Mesodermal cell (in vitro differentiated cells): ENCODE data around the gene TSPOAP1.

Experiments
- H3K27ac ChIP-seq: 2 replicates; pipeline ENCODE4 v1.7.0; 2013; ENCODE audit warnings: mild to moderate bottlenecking, low read depth, low read length, moderate library complexity; ENCODE audit not compliant: severe bottlenecking
- H3K36me3 ChIP-seq: 2 replicates; pipeline ENCODE4 v1.7.1; 2013; ENCODE audit warnings: mild to moderate bottlenecking, low read length, moderate library complexity; ENCODE audit not compliant: control insufficient read depth, insufficient read depth
- H3K4me1 ChIP-seq: one replicate; pipeline ENCODE4 v1.7.1; 2013; ENCODE audit warnings: mild to moderate bottlenecking, low read length; ENCODE audit not compliant: insufficient read depth, control insufficient read depth, poor library complexity, severe bottlenecking
- H3K4me3 ChIP-seq: 2 replicates; pipeline ENCODE4 v1.7.0; 2013; ENCODE audit warnings: low read length, control low read depth, mild to moderate bottlenecking; ENCODE audit not compliant: insufficient read depth, poor library complexity, severe bottlenecking; ENCODE audit errors: extremely low read depth
- H3K9me3 ChIP-seq: 2 replicates; pipeline ENCODE4 v1.7.1; 2013; ENCODE audit warnings: mild to moderate bottlenecking, low read length, moderate library complexity; ENCODE audit not compliant: control insufficient read depth
- WGBS, 2 experiments: methylation state at CpG; one replicate each; pipeline ENCODE4 v1.1.5; 2013; ENCODE audit warnings: missing lambda C conversion rate in 2 of 2; ENCODE audit not compliant: insufficient coverage in 2 of 2; 5-methylcytosine and 5-hydroxymethylcytosine counted together

The TSPOAP1 gene

DNA sequence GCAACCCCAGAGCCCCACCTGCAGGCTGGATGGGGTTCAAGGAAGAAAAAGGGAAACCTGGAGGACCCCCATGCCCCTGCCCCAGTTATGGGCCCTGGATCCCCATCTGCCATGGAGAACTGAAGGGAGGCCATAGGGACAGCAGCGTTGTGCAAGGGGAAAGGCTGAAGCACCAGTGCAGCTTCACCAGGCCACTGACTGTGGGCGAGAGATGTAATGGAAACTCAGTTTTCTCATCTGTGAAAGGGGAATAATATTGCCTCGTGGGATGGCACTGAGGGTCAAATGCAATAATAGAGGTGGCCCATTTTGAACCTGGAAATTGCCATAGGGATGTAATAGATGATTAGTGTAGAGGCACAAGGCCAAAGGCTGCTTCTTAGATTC lies 9.9 kb upstream of the TSPOAP1 start:
- Histone ChIP-seq H3K27ac (peak overlapping the region; percentile 85), H3K4me3 (no peak overlapping the region), H3K9me3 (no peaks in the 10 kb centered on the region), H3K36me3 (peaks cover 4% of the 10 kb centered on the region), H3K4me1 (peaks cover 55% of the 10 kb centered on the region)
- 92% methylated on average over 3 of the region's 3 CpGs for WGBS, 2 experiments

DNA sequence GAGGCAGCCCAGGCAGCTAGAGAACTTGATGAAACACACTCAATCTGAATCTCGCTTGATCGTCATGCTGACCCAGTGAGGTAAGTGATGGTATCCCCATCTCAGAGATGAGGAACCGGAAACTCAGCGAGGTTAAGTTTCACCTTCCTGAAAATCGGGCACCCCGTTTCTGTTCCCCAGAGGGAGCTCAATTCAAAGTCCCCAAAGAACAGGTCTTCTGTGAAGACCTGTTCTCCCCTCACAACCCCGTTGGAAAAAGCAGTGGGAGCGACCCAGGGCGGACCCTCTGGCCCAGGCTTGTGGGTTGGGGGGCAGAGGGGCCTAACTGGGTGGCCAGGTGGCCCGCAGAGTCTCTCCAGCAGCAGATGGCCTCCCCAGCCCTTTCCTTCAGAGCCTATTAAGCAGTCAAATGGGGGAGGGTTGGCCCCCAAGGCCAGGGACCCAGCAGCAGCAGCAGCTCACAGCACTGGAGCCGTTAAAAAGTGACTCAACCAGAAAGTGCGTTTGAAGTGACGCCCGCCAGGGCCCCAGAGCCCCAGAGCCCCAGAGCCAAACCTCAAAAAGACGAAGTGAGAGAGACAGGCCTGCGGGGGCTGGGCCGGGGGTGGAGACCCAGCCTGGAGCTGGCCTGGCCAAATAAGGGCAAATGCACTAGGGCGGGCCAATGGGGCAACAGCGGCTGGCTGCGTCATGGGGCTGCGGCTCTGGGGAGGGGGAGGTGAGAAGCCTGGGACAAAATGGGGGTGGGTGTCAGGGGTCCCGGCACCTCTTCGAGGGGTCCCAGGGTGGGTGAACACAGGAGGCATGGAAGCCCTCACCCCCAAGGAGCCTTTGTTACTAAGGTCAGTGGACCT lies 9.2 kb upstream of the TSPOAP1 start:
- H3K4me1 ChIP-seq, result peaks cover 55% of the 10 kb centered on the region
- H3K4me3 ChIP-seq, result no peak overlapping the region
- 49 to 59% methylated on average over 14 to 20 of the region's 23 CpGs for WGBS, 2 experiments
- no peaks in the 10 kb centered on the region for H3K9me3 ChIP-seq
- peak overlapping the region; percentile 85 for H3K27ac ChIP-seq
- no peaks in the 10 kb centered on the region for H3K36me3 ChIP-seq

DNA sequence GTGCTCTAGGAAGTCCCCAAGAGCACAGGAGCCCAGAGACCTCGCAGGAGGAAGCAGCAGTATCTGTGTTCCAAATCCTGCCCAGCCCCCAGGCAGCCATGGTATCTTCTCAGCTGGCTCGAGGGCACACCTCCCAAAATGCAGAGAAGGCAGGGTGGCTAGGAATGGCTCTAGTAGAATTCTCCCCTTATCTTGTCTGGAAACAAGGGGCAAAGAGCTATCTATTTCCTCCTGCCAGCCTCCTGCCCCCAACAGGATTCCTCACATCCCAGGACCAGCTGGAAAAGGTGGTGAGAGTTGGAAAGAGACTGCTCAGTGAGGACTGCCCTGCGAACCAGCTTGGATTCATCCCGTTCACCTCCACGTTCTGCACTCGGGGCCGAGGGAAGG lies 8.6 kb upstream of the TSPOAP1 start:
- peak overlapping the region; percentile 85 for H3K27ac ChIP-seq
- 54 to 69% methylated on average over 5 to 7 of the region's 7 CpGs for WGBS, 2 experiments
- no peaks in the 10 kb centered on the region for H3K9me3 ChIP-seq
- peaks cover 55% of the 10 kb centered on the region for H3K4me1 ChIP-seq
- no peak overlapping the region for H3K4me3 ChIP-seq
- H3K36me3 ChIP-seq, result no peaks in the 10 kb centered on the region

DNA sequence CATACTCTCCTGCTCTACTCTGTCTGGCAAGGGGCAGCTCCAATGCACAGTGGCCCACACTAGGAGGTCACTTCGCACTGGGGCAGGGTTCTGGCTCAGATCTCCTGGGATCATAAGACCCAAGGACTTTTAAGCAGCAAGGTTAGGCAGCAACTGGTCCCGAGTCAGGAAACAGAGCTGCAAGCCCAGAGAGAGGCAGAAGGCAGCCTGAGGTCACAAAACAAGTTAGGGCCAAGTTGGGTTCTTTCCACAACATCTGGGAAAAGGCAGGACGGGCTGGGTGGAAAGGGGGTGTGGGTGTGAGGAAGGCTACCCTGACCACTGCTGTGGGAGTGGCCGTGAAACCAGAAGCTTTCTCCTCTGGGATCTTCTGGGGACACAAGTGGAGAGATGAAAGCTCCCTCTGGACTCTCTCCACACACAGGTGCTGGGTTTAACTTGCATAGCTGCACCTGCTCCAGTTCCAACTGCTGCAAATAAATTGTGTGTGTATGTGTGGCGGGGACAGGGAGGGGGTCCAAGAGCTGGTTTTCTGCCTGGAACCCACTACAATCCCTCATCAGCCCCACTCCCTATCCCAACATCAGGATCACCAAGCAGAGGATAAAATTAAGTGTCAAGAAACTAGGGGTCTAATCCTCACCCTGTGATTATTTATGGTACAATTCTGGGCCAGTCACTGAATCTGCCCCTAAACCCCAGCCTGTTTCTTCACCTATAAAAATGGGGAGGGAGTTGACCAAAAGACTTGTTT lies 8.0 kb upstream of the TSPOAP1 start:
- Histone ChIP-seq H3K36me3 (no peaks in the 10 kb centered on the region), H3K9me3 (no peaks in the 10 kb centered on the region), H3K27ac (peak overlapping the region; percentile 85), H3K4me3 (no peak overlapping the region), H3K4me1 (peaks cover 57% of the 10 kb centered on the region)
- WGBS, 2 experiments, result 80 to 83% methylated on average over 3 of the region's 5 CpGs

DNA sequence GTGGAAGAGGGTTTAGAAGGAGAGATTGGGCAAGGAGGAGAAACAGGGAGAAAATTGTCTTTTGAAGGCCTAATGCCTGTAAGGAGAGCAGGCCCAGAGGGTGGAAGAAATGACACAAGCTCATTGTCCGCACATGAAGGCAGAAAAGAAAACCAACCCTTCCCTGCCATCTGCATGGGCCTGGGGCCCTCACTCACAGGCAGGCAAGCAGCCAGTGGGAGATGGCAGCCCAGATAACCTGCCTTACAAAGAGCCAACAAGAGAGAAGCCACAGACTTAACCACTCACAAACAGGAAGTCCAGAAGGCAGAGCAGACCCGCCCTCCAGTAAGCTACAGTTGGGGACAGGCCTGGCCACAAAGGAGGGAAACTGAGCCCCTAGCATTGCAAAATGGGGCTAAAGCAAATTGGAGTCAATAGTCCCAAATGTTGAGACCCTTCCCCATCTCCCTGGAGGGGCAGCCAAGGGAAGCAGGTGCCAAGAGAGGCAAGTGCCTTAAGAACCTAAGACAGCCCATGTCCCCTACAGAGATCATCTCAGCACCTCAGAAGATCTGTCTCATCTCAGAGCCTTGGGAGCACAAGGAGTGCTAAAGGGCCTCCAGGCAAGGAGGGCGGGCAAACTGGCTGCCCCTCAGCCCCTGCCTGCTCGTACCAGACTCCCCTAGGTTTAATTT lies 7.3 kb upstream of the TSPOAP1 start:
- WGBS, 2 experiments, result 88 to 92% methylated on average over 4 of the region's 4 CpGs
- H3K36me3 ChIP-seq, result no peaks in the 10 kb centered on the region
- H3K27ac ChIP-seq, result no peak overlapping the region
- peaks cover 62% of the 10 kb centered on the region for H3K4me1 ChIP-seq
- H3K9me3 ChIP-seq, result no peaks in the 10 kb centered on the region
- no peak overlapping the region for H3K4me3 ChIP-seq

DNA sequence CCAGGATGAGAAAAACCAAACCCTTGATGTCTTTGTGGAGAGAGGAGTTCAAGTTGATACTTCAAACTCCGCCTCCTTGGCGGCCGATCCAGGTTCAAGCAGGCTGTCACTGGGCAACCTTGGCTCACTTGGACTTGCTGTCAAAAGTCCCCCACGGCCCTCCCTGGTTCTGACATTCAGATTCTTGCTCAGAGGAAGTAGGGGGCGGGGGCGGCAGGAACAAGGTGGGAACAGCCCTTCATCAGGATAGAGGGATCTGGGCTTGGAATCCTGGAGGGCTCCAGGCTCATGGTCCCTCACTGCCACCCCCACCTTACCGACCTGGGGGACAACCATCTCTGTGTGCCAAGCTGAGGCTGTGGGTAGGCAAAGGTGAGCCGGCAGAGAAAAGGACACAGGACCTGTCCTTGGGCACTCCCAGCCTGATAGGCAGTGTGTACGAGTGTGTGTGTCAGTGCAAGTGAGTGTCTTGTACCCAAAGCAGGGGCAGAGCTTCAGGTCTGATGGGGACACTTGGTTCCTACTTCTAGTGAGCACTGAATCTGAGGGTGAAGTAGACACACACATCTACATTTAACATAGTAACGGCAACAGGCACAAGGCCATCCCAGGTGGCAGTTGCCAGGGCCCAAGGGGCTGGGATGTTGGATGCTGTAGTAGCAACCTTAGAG lies 6.6 kb upstream of the TSPOAP1 start:
- H3K27ac ChIP-seq, result no peak overlapping the region
- 84 to 93% methylated on average over 5 to 8 of the region's 10 CpGs for WGBS, 2 experiments
- H3K36me3 ChIP-seq, result no peaks in the 10 kb centered on the region
- peaks cover 61% of the 10 kb centered on the region for H3K4me1 ChIP-seq
- no peaks in the 10 kb centered on the region for H3K9me3 ChIP-seq
- no peak overlapping the region for H3K4me3 ChIP-seq

DNA sequence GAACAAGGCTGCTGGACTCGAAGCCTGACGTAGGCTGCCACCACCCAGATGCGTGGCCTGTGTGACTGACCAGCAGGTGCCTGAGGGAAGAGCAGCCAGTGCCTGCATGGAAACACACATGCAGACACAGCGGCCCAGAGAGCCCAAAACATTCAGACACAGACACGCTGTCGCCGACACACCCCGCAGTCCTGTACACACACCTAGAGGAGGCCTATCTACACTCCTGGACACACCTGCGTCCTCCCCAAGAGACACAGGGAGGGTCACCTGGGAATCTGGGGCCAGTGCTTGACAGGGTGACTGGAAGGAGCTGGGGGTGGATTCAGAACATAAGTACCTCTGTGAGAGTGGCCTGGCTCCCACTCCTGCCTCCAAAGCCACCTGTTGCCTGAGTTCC lies 6.1 kb upstream of the TSPOAP1 start:
- no peak overlapping the region for H3K27ac ChIP-seq
- no peaks in the 10 kb centered on the region for H3K36me3 ChIP-seq
- 98% methylated on average over 4 of the region's 9 CpGs for WGBS, 2 experiments
- no peaks in the 10 kb centered on the region for H3K9me3 ChIP-seq
- no peak overlapping the region for H3K4me3 ChIP-seq
- peaks cover 56% of the 10 kb centered on the region for H3K4me1 ChIP-seq

DNA sequence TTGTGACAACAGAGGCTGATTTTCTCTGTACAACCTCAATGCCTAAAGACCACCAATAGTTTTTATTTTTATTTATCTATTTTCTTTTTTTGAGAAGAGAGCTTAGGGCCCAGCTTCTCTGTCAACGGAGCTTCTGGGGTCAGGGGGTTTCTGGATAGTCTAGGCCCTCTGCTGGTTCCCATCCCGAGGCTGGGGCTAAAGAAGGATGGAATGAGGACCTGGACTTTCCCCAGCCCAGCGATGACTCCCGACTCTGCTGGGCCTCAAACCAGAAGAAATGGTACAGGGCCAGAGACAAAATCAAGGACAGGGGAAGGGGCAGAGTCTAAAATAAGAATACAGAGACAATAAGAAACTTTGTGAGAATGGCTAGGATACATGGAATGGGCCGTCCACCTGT lies 5.7 kb upstream of the TSPOAP1 start:
- H3K36me3 ChIP-seq, result no peaks in the 10 kb centered on the region
- H3K4me3 ChIP-seq, result no peak overlapping the region
- no peak overlapping the region for H3K27ac ChIP-seq
- 87% methylated on average over 4 of the region's 5 CpGs for WGBS, 2 experiments
- H3K4me1 ChIP-seq, result peaks cover 52% of the 10 kb centered on the region
- no peaks in the 10 kb centered on the region for H3K9me3 ChIP-seq

DNA sequence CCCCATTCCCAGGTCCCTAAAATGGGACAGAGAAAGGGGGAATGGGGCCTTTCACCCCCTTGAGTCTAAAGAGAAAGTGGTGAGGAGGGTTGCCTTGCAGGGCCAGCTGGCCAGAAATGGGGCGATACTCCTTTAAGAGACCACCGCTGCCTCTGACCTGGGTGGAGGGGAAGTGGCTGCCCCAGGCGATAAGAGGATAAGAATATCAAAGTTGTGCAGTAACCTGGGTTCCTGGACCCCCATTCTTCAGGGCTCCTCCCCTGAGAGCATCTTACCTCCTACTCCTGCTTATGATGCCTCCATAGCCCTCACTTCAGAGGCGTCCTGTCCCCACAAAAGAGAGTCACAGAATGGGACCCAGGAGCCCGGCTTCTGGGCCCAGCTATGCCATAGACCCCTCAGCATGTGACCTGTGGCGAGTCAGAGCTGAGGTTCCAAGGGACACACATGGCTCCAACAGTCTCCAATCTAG lies 5.2 kb upstream of the TSPOAP1 start:
- WGBS, 2 experiments, result 82 to 93% methylated on average over 5 to 6 of the region's 6 CpGs
- Histone ChIP-seq H3K4me1 (peaks cover 47% of the 10 kb centered on the region), H3K4me3 (no peak overlapping the region), H3K27ac (no peak overlapping the region), H3K9me3 (no peaks in the 10 kb centered on the region), H3K36me3 (no peaks in the 10 kb centered on the region)
